Measurements from ENCODE around the gene TMEM17.

DNA sequence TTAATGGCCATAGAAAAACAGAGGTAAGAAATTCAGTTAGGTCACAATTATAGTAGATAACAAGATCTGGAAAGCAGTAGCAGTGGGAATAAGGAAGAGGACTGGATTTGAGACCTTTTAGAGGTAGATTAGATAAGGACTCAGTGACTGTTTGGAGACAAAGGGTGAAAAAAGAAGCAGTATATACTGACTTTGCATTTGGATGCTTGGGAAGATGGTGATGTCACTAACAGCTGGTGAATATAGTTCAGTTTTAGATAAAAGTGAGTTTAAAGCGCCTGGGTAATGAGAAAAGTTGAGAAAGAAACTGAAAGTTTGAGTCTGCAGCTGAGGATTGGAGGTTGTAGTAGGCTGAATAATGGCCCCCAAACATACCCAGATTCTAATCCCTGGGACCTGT is 32.8 kb upstream of the TMEM17 start:
- TF ChIP-seq, protein P1, sequence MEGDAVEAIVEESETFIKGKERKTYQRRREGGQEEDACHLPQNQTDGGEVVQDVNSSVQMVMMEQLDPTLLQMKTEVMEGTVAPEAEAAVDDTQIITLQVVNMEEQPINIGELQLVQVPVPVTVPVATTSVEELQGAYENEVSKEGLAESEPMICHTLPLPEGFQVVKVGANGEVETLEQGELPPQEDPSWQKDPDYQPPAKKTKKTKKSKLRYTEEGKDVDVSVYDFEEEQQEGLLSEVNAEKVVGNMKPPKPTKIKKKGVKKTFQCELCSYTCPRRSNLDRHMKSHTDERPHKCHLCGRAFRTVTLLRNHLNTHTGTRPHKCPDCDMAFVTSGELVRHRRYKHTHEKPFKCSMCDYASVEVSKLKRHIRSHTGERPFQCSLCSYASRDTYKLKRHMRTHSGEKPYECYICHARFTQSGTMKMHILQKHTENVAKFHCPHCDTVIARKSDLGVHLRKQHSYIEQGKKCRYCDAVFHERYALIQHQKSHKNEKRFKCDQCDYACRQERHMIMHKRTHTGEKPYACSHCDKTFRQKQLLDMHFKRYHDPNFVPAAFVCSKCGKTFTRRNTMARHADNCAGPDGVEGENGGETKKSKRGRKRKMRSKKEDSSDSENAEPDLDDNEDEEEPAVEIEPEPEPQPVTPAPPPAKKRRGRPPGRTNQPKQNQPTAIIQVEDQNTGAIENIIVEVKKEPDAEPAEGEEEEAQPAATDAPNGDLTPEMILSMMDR (IDR thresholded peaks at IDR 0.05; ENCODE audit: extremely low read depth in 1 of 2, insufficient read depth in 1 of 2, low read depth in 1 of 2, low read length in 2 of 2): no peak
- TF ChIP-seq POLR2A (IDR thresholded peaks at IDR 0.05; ENCODE audit: low read depth, low read length) (no peak), POLR2AphosphoS5 (IDR thresholded peaks at IDR 0.05; ENCODE audit: insufficient read depth, low read depth, low read length) (no peak), EZH2 (IDR thresholded peaks at IDR 0.05; ENCODE audit: borderline replicate concordance, low read depth, low read length, severe bottlenecking) (no peak), FOS (IDR thresholded peaks at IDR 0.05; ENCODE audit: borderline replicate concordance, insufficient read depth, low read length) (no peak), MYC (IDR thresholded peaks at IDR 0.05; ENCODE audit: low read depth, low read length) (no peak), JUN (IDR thresholded peaks at IDR 0.05; ENCODE audit: borderline replicate concordance, insufficient read depth, insufficient read length, low read depth) (no peak)
- TF ChIP-seq, protein P2, sequence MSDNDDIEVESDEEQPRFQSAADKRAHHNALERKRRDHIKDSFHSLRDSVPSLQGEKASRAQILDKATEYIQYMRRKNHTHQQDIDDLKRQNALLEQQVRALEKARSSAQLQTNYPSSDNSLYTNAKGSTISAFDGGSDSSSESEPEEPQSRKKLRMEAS (IDR thresholded peaks at IDR 0.05; ENCODE audit: insufficient read depth, insufficient read length): no peak
